Astrocyte (in vitro differentiated cells and primary cell): ENCODE data around the gene LRRTM3.

Experiments
- CTCF ChIP-seq: IDR thresholded peaks from 2 replicates; pipeline ENCODE4 v1.5.1; 2011; ENCODE audit warnings: low read depth, mild to moderate bottlenecking, inconsistent platforms, low read length, moderate library complexity; ENCODE audit not compliant: insufficient read depth
- EZH2 ChIP-seq: IDR thresholded peaks from 2 replicates; pipeline ENCODE4 v1.6.1; 2012; ENCODE audit warnings: mild to moderate bottlenecking, low read length, inconsistent platforms; ENCODE audit not compliant: insufficient read depth

- no peak for TF ChIP-seq CTCF
- no peak for TF ChIP-seq EZH2
Observed at GRCh38 chr10:66958466-66958865, 32.6 kb downstream of the LRRTM3 start.
